Epidermal melanocyte (primary cell): ENCODE results near the gene XPO1.
"Not testable (repeated sequence)": the region's sequence is repeated elsewhere in the genome, so short reads cannot be mapped to it uniquely, and the experiment has no call there.

ENCODE experiments used
- DNase-seq: peaks from one replicate; pipeline ENCODE4 v3.0.0; 2011; ENCODE audit warnings: low spot score; ENCODE audit not compliant: insufficient read length

The XPO1 gene

GRCh38 chr2:61535449-61535848 is 2.7 kb downstream of the XPO1 start:
- no peak for DNase-seq

- DNase-seq, result no peak
Observed at GRCh38 chr2:61534926-61535325, 3.2 kb downstream of the XPO1 start.

GRCh38 chr2:61530749-61531148 is 7.4 kb downstream of the XPO1 start:
- DNase-seq, result no peak

- DNase-seq, result no peak
Observed at GRCh38 chr2:61529944-61530735, 8.0 kb downstream of the XPO1 start.

GRCh38 chr2:61520261-61520660 is 17.9 kb downstream of the XPO1 start:
- no peak for DNase-seq

- DNase-seq, result no peak
Observed at GRCh38 chr2:61512768-61513398, 25.3 kb downstream of the XPO1 start.

- DNase-seq, result no peak
Observed at GRCh38 chr2:61510674-61511671, 27.2 kb downstream of the XPO1 start.

GRCh38 chr2:61504949-61505348 is 33.2 kb downstream of the XPO1 start:
- DNase-seq, result no peak

GRCh38 chr2:61499060-61499459 is 39.1 kb downstream of the XPO1 start:
- DNase-seq, result no peak

- DNase-seq, result no peak
Observed at GRCh38 chr2:61493523-61493942, 44.6 kb downstream of the XPO1 start.

- no peak for DNase-seq
Observed at GRCh38 chr2:61492476-61492875, 45.7 kb downstream of the XPO1 start.

- DNase-seq, result no peak
Observed at GRCh38 chr2:61485281-61485680, 52.9 kb downstream of the XPO1 start.

GRCh38 chr2:61478086-61478485 is 60.1 kb downstream of the XPO1 start:
- DNase-seq, result no peak

- DNase-seq, result not testable (repeated sequence)
Observed at GRCh38 chr2:61476929-61477589, 61.1 kb downstream of the XPO1 start.

- DNase-seq, result no peak
Observed at GRCh38 chr2:61471905-61472805, 66.0 kb downstream of the XPO1 start.

- DNase-seq, result peak; percentile 82
Observed at GRCh38 chr2:61470965-61471904, 66.9 kb downstream of the XPO1 start, which contains the start of gene USP34. Gene USP34 (minus strand): TSS chr2:61471087. CDS start chr2:61470692, 395 bp downstream.

- peak; percentile 67 for DNase-seq
Observed at GRCh38 chr2:61470122-61470951, 67.8 kb downstream of the XPO1 start.
